Frontal cortex (tissue), 4 donors: ENCODE results near the gene TNRC18. TPM values are rescaled to one million over a fixed set of nuclear protein-coding genes. Genes with fewer than 3 reads are reported as not detected.

Experiments
- DNase-seq, 2 donors: peaks; one replicate each; pipeline ENCODE4 v3.0.0; 2012; ENCODE audit warnings: low spot score in 2 of 2
- FAIRE-seq: peaks from 2 replicates; lab custom pipeline; 2012; peaks lifted over from hg19 to GRCh38; lab: Jason Lieb, UNC
- total RNA-seq: library from RNA; depleted of rRNA; stranded (reverse); fragments of >200 nt; gene quantifications from one replicate; pipeline ENCODE4 v1.2.3, GENCODE V29; 2014
- donor health status: control.
- donor health status: control.
- donor health status: control.

TNRC18 gene
- total RNA-seq, 1 donor from 2014 or later = 40.8 TPM

- no peak for DNase-seq
These were observed 8.7 kb downstream of the TNRC18 start for GRCh38 chr7:5414916-5415315.

GRCh38 chr7:5413449-5413786 is 10.2 kb downstream of the TNRC18 start:
- FAIRE-seq (no peak), DNase-seq (no peak)

More at GRCh38 chr7:5414916-5415315, 8.7 kb downstream of the TNRC18 start:
- FAIRE-seq = no peak

GRCh38 chr7:5408777-5409176 is 14.9 kb downstream of the TNRC18 start:
- FAIRE-seq = no peak

GRCh38 chr7:5406957-5407945 is 16.4 kb downstream of the TNRC18 start:
- DNase-seq (no peak), FAIRE-seq (no peak)

More at GRCh38 chr7:5408777-5409176, 14.9 kb downstream of the TNRC18 start:
- no peak for DNase-seq

- FAIRE-seq (no peak), DNase-seq (no peak)
These were observed 19.2 kb downstream of the TNRC18 start for GRCh38 chr7:5404421-5404826.

GRCh38 chr7:5403442-5403841 is 20.2 kb downstream of the TNRC18 start:
- DNase-seq = no peak
- no peak for FAIRE-seq

- DNase-seq (no peak), FAIRE-seq (no peak)
These were observed 25.9 kb downstream of the TNRC18 start for GRCh38 chr7:5397736-5398135.

- no peak for FAIRE-seq
- peak; percentile 71 to 77 for DNase-seq
These were observed 26.5 kb downstream of the TNRC18 start for GRCh38 chr7:5396999-5397663.

GRCh38 chr7:5396542-5396941 is 27.1 kb downstream of the TNRC18 start:
- DNase-seq (no peak), FAIRE-seq (no peak)

- FAIRE-seq = no peak
These were observed 28.4 kb downstream of the TNRC18 start for GRCh38 chr7:5395246-5395645.

GRCh38 chr7:5394264-5395105 is 29.1 kb downstream of the TNRC18 start:
- FAIRE-seq = no peak
- no peak for DNase-seq

More at GRCh38 chr7:5395246-5395645, 28.4 kb downstream of the TNRC18 start:
- DNase-seq = no peak

GRCh38 chr7:5393748-5394147 is 29.9 kb downstream of the TNRC18 start:
- no peak for FAIRE-seq
- DNase-seq = no peak

GRCh38 chr7:5393328-5393727 is 30.3 kb downstream of the TNRC18 start:
- FAIRE-seq (no peak), DNase-seq (no peak)

- FAIRE-seq (no peak), DNase-seq (no peak)
These were observed 32.7 kb downstream of the TNRC18 start for GRCh38 chr7:5390918-5391317.

- FAIRE-seq (no peak), DNase-seq (no peak)
These were observed 34.7 kb downstream of the TNRC18 start for GRCh38 chr7:5388905-5389433.

- FAIRE-seq (no peak), DNase-seq (no peak)
These were observed 35.2 kb downstream of the TNRC18 start for GRCh38 chr7:5388273-5388901.

- FAIRE-seq = no peak
- no peak for DNase-seq
These were observed 35.9 kb downstream of the TNRC18 start for GRCh38 chr7:5387711-5388245.

GRCh38 chr7:5384618-5385017 is 39.0 kb downstream of the TNRC18 start:
- DNase-seq (no peak), FAIRE-seq (no peak)
